OCI-LY1 (cell line): Measurements from ENCODE around the gene PTPRM.

Source experiments
- H2AFZ ChIP-seq: fragments of 200-600 bp; sonication (generic), shearing (Covaris generic); 2 replicates; pipeline ENCODE4 v1.6.0; 2014; ENCODE audit warnings: antibody characterized with exemption, mild to moderate bottlenecking, low read length
- H3F3A ChIP-seq: fragments of 200-600 bp; sonication (generic), shearing (Covaris generic); 2 replicates; pipeline ENCODE4 v1.6.0; 2014; ENCODE audit warnings: mild to moderate bottlenecking, antibody characterized with exemption, low read length, moderate library complexity; ENCODE audit not compliant: insufficient read depth
- H3K27ac ChIP-seq: fragments of 200-600 bp; sonication (generic); 2 replicates; pipeline ENCODE4 v1.5.1; 2014; ENCODE audit warnings: low read length, mixed run types, mild to moderate bottlenecking, low read depth; ENCODE audit not compliant: poor library complexity, severe bottlenecking
- H3K27me3 ChIP-seq: fragments of 200-600 bp; sonication (generic); 2 replicates; pipeline ENCODE4 v1.6.0; 2014; ENCODE audit warnings: antibody characterized with exemption, mild to moderate bottlenecking, low read length, moderate library complexity; ENCODE audit not compliant: insufficient read depth
- H3K36me3 ChIP-seq: fragments of 200-600 bp; sonication (generic); 2 replicates; pipeline ENCODE4 v1.6.1; 2014; ENCODE audit warnings: mild to moderate bottlenecking, antibody characterized with exemption, low read length, moderate library complexity, mixed read lengths; ENCODE audit not compliant: insufficient read depth
- H3K4me1 ChIP-seq: fragments of 200-600 bp; sonication (generic); 2 replicates; pipeline ENCODE4 v1.5.1; 2014; ENCODE audit warnings: mild to moderate bottlenecking, low read length, moderate library complexity; ENCODE audit not compliant: insufficient read depth, severe bottlenecking
- H3K4me2 ChIP-seq: fragments of 200-600 bp; sonication (generic), shearing (Covaris generic); 2 replicates; pipeline ENCODE4 v1.6.1; 2014; ENCODE audit warnings: low read length
- H3K4me3 ChIP-seq: fragments of 200-600 bp; sonication (generic); 2 replicates; pipeline ENCODE4 v1.5.1; 2014; ENCODE audit warnings: low read length, low read depth, mild to moderate bottlenecking, mixed read lengths; ENCODE audit not compliant: poor library complexity, severe bottlenecking
- H3K79me2 ChIP-seq: fragments of 200-600 bp; shearing (Covaris generic); 2 replicates; pipeline ENCODE4 v1.6.1; 2016; ENCODE audit warnings: mixed run types, low read length, mixed read lengths; ENCODE audit not compliant: insufficient read depth
- H3K9ac ChIP-seq: fragments of 200-600 bp; sonication (generic), shearing (Covaris generic); 2 replicates; pipeline ENCODE4 v1.6.1; 2014; ENCODE audit warnings: mild to moderate bottlenecking, low read length, mixed read lengths
- H3K9me2 ChIP-seq: fragments of 200-600 bp; sonication (generic), shearing (Covaris generic); 2 replicates; pipeline ENCODE4 v1.6.1; 2014; ENCODE audit warnings: low read depth, mild to moderate bottlenecking, low read length, mixed read lengths
- H3K9me3 ChIP-seq: fragments of 200-600 bp; shearing (Covaris generic); 2 replicates; pipeline ENCODE4 v1.6.1; 2014; ENCODE audit warnings: low read length, mixed read lengths
- H4K20me1 ChIP-seq: fragments of 200-600 bp; sonication (generic), shearing (Covaris generic); 2 replicates; pipeline ENCODE4 v1.6.0; 2016; ENCODE audit warnings: mild to moderate bottlenecking, low read length; ENCODE audit not compliant: insufficient read depth
- EZH2 ChIP-seq: fragments of 200-600 bp; sonication (generic), shearing (Covaris generic); IDR thresholded peaks from 2 replicates; pipeline ENCODE4 v1.8.0; 2017; ENCODE audit warnings: borderline replicate concordance, mixed run types, mild to moderate bottlenecking, antibody characterized with exemption, low read length, moderate library complexity, mixed read lengths
- TF ChIP-seq, protein P1 (sequence below): fragments of 200-600 bp; sonication (generic), shearing (Covaris generic); IDR thresholded peaks from 2 replicates; pipeline ENCODE4 v1.5.1; 2017; ENCODE audit warnings: mild to moderate bottlenecking, antibody characterized with exemption, low read length, moderate library complexity, mixed read lengths

PTPRM gene

DNA sequence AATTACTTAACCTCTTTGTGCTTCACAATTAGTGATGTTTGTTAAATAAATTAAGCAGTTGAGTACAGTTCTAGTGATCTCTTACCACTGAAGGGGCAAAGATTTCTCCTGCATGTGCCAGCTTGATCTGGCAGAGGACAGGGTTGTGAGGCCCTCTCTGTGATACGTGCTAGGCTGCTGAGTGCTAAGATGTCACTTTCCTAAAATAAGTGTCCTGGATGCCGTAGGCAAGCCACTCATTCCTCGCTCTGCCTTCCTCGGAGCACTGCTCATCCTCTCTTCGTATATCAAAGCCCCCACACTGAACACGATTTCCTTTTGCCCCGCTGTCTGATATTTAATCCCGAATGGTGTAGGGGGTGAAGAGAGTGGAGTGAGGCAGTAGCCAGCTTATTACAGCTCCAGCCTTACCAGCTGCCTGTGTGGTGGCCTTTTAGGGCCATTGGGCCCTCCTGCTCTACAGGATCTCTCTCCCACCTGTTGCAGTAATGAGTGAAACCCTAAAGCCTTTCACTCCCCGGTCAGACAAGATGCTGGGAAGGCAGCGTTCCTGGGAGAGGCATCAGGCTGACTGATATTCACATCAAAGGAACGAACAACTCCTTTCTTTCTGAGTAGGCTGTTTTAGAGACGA, 40.5 kb downstream of the PTPRM start:
- TF ChIP-seq, protein P1, sequence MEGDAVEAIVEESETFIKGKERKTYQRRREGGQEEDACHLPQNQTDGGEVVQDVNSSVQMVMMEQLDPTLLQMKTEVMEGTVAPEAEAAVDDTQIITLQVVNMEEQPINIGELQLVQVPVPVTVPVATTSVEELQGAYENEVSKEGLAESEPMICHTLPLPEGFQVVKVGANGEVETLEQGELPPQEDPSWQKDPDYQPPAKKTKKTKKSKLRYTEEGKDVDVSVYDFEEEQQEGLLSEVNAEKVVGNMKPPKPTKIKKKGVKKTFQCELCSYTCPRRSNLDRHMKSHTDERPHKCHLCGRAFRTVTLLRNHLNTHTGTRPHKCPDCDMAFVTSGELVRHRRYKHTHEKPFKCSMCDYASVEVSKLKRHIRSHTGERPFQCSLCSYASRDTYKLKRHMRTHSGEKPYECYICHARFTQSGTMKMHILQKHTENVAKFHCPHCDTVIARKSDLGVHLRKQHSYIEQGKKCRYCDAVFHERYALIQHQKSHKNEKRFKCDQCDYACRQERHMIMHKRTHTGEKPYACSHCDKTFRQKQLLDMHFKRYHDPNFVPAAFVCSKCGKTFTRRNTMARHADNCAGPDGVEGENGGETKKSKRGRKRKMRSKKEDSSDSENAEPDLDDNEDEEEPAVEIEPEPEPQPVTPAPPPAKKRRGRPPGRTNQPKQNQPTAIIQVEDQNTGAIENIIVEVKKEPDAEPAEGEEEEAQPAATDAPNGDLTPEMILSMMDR = no peak
- TF ChIP-seq EZH2 = no peak
- no peaks in the 10 kb centered on the region for H3K79me2 ChIP-seq
- H3K27ac ChIP-seq = no peak overlapping the region
- no peaks in the 10 kb centered on the region for H3K9me3 ChIP-seq
- H4K20me1 ChIP-seq = no peaks in the 10 kb centered on the region
- no peaks in the 10 kb centered on the region for H3K4me1 ChIP-seq
- no peak overlapping the region for H3K4me2 ChIP-seq
- H3K9ac ChIP-seq = no peak overlapping the region
- H3K36me3 ChIP-seq = no peaks in the 10 kb centered on the region
- H3K27me3 ChIP-seq = no peaks in the 10 kb centered on the region
- H3K4me3 ChIP-seq = no peak overlapping the region
- no peaks in the 10 kb centered on the region for H3F3A ChIP-seq
- H2AFZ ChIP-seq = no peak overlapping the region
- H3K9me2 ChIP-seq = no peaks in the 10 kb centered on the region

DNA sequence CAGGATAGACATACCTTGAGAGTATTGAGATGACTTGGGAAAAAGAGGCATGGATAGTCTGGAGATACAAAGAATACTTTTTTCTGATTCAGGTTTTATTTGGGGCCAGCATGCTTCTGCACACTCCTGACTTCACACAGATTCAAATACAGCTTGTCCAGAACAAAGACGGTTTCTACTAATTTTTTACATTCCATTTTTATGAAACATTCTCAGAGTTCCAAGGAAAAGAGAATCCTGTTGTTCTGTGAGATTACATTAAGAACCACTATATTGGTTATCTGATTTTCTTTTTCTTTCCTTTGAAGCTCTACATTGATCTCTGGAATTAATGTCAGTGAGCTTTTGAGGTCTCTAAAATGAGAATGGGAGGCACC, 41.0 kb downstream of the PTPRM start:
- H3F3A ChIP-seq = no peaks in the 10 kb centered on the region
- H3K79me2 ChIP-seq = no peaks in the 10 kb centered on the region
- H3K4me3 ChIP-seq = no peak overlapping the region
- no peaks in the 10 kb centered on the region for H3K27me3 ChIP-seq
- no peaks in the 10 kb centered on the region for H3K9me3 ChIP-seq
- TF ChIP-seq, protein P1 = no peak
- TF ChIP-seq EZH2 = no peak
- no peak overlapping the region for H3K4me2 ChIP-seq
- no peaks in the 10 kb centered on the region for H3K9me2 ChIP-seq
- H2AFZ ChIP-seq = no peak overlapping the region
- no peaks in the 10 kb centered on the region for H4K20me1 ChIP-seq
- H3K4me1 ChIP-seq = no peaks in the 10 kb centered on the region
- H3K9ac ChIP-seq = no peak overlapping the region
- no peak overlapping the region for H3K27ac ChIP-seq
- no peaks in the 10 kb centered on the region for H3K36me3 ChIP-seq

DNA sequence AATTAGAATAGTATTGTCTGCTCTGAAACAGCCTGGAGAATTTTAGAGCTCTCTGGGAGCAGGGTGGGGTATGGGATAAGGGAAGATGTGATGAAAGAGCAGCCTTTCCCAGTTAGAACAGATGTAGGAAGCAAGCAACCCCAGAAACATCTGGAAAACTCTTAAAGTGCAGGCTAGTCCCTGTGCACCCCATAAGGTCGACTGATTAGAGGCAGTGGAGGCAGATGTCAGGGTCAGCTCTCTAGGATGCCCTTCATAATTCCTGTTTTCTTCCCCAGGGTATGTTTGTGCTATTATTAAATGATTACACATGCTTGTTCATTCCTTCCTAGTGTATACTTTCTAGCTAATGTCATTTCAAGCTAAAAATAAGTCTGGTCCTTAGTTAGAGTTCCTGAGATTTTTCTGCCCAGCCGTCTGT, 41.7 kb downstream of the PTPRM start:
- Histone ChIP-seq H3K9me2 (no peaks in the 10 kb centered on the region), H3K4me2 (no peak overlapping the region), H3F3A (no peaks in the 10 kb centered on the region), H2AFZ (no peak overlapping the region), H3K9me3 (no peaks in the 10 kb centered on the region), H4K20me1 (no peaks in the 10 kb centered on the region), H3K27ac (no peak overlapping the region), H3K4me3 (no peak overlapping the region), H3K9ac (no peak overlapping the region), H3K4me1 (no peaks in the 10 kb centered on the region), H3K79me2 (no peaks in the 10 kb centered on the region), H3K36me3 (no peaks in the 10 kb centered on the region), H3K27me3 (no peaks in the 10 kb centered on the region)
- TF ChIP-seq EZH2 = no peak
- TF ChIP-seq, protein P1 = no peak
